Right kidney (tissue), 1 donor: ENCODE results near the gene PGF.

Source experiments
- DNase-seq: peaks from one replicate; pipeline ENCODE4 v3.0.0-alpha.2; 2016

The PGF gene

GRCh38 chr14:74979029-74979428 lies 23.6 kb upstream of the PGF start:
- no peak for DNase-seq

- DNase-seq, result no peak
These were observed 23.1 kb upstream of the PGF start for GRCh38 chr14:74978416-74978947.

GRCh38 chr14:74977901-74978385 lies 22.5 kb upstream of the PGF start:
- no peak for DNase-seq

GRCh38 chr14:74977164-74977900 lies 21.9 kb upstream of the PGF start:
- DNase-seq, result no peak

GRCh38 chr14:74976264-74977113 lies 21.1 kb upstream of the PGF start:
- DNase-seq, result no peak

- DNase-seq, result no peak
These were observed 19.8 kb upstream of the PGF start for GRCh38 chr14:74975059-74975810.

- no peak for DNase-seq
These were observed 19.1 kb upstream of the PGF start for GRCh38 chr14:74974364-74975058.

GRCh38 chr14:74973905-74974363 lies 18.5 kb upstream of the PGF start:
- no peak for DNase-seq

GRCh38 chr14:74973003-74973653 lies 17.7 kb upstream of the PGF start:
- DNase-seq, result no peak

GRCh38 chr14:74968811-74969210 lies 13.4 kb upstream of the PGF start:
- no peak for DNase-seq

- DNase-seq, result no peak
These were observed 10.2 kb upstream of the PGF start for GRCh38 chr14:74965486-74966153.

- no peak for DNase-seq
These were observed 9.5 kb upstream of the PGF start for GRCh38 chr14:74964787-74965485.

GRCh38 chr14:74963705-74964271 lies 8.4 kb upstream of the PGF start:
- DNase-seq, result no peak

- no peak for DNase-seq
These were observed 7.8 kb upstream of the PGF start for GRCh38 chr14:74963178-74963704.

GRCh38 chr14:74962493-74962892 lies 7.1 kb upstream of the PGF start:
- DNase-seq, result no peak

GRCh38 chr14:74962046-74962445 lies 6.6 kb upstream of the PGF start:
- no peak for DNase-seq

- no peak for DNase-seq
These were observed 6.0 kb upstream of the PGF start for GRCh38 chr14:74961238-74961911.

GRCh38 chr14:74960736-74961135 lies 5.3 kb upstream of the PGF start:
- no peak for DNase-seq
